ENCODE measurements around the gene CDC42BPG.

Gene CDC42BPG

GRCh38 chr11:64799256-64799622 is 45.2 kb downstream of the CDC42BPG start:
- TF ChIP-seq GATA3 (IDR thresholded peaks at IDR 0.05; ENCODE audit: low read depth, low read length) (no peak), GATA2 (IDR thresholded peaks at IDR 0.05; ENCODE audit: low read depth, low read length) (no peak)

DNA sequence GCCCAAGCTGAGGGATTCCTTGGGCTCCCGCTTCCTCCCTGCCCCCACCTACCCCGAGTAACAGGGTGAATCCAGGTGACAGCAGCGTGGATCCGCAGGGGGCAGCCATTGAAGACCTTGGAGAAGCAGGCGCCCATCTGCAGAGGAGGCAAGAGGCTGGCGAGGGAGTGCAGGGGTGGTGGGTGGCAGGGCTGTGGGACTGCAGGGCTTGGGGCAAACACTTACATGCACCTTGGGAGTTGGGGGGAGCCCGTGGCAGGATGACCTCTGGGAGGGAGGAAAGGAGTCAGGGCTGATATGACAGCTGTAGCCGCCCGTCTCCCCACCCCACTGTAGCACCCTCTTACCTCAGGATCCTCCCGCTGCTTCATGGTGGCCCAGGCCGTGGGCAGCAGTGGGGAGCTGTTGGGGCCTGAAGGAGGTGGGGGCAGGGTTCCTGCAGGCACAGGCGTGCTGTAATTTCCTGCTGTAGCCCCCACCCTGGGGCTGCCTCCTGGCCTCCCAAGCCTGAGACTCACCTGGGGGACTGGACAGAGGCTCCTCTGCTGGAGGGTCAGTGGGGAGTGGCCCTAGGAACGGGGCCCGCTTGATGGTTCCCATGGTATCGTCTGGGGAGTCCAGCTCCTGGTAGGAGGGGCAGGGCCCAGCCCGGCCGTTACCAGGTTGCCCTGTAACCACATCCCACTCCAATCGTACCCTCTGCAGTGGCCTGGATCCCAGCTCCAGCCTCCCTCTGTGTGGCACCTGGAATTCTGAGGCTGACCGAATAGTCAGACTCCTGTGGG is 47.5 kb downstream of the CDC42BPG start:
- TF ChIP-seq GATA2 (IDR thresholded peaks at IDR 0.05; ENCODE audit: low read depth, low read length) (no peak), GATA3 (IDR thresholded peaks at IDR 0.05; ENCODE audit: low read depth, low read length) (no peak)

DNA sequence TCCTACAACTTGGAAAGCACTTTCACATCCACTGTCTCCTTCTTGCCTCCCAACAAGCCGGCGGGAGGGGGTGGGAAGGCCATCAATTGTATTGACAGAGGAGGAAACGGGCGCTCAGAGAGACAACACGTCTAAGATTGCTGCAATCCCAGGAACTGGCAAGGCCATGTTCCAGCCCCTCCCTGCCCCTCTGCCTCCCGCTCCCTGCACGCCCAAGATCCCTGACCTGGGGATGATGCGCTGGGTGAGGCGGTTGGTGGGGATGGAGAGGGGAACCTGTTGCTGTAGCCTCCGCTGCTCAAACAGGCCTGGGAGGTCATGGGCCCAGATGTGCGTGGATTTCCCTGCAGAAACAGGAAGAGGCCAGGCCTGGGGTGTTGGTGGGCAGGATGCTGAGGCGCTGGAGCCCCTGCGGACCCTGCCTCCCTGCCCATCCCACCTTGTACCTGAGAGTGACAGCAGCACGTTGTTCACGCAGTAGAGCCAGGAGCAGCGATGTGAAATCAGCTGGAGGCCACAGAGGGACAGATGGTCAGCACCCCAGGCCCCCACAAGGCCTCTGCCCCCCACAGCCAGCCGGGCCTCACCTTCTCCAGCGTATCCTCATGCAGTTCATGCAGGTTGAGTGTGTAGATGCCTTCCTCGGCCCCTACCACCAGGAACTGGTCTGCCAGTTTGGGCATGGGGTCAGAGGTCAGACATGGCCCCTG is 48.3 kb downstream of the CDC42BPG start:
- TF ChIP-seq GATA2 (IDR thresholded peaks at IDR 0.05; ENCODE audit: low read depth, low read length), result no peak
- no peak for TF ChIP-seq GATA3 (IDR thresholded peaks at IDR 0.05; ENCODE audit: low read depth, low read length)

GRCh38 chr11:64794526-64794925 is 49.9 kb downstream of the CDC42BPG start:
- TF ChIP-seq GATA2 (IDR thresholded peaks at IDR 0.05; ENCODE audit: low read depth, low read length) (no peak), GATA3 (IDR thresholded peaks at IDR 0.05; ENCODE audit: low read depth, low read length) (no peak)

DNA sequence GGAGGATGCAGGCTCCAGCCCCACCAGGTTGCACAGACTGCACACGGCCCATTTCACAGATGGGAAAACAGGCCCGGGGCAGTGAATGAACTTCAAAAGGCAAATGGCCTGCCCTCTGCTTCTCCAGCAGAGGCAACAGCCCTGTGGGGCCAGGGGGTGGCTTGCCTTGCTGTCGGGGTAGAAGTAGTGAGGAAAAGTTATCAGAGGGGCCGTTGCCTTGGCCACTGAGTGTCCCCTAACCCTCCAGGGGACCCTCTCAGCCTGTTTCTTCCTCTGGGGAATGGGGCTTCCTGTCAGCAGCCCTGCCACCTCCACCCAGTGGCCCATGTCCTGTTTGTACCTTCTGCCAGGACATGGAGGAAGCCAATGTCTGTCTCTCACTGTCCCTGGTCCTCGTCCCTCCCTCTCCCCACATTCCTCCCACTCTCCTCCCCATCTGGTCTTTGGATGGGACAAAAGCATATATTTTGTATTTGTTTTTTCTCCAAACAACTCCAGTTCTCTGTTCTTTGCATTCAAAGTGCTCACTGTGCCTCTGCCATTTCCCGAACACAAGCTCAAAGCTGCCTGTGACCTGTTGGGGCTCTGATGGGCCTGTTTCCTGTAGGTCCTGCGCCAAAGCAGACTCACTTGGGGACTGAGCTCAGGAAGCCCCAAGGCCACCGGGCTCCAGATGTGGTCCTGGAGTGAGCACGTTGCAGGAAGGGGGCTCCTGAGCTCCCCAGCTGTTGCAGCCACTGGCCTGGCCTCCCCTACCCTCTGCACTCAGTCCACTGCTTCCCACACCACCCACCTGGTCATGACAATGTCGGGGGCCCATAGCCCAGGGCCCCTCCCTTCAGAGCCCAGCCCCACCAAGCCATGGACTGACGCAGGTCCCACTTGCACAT is 50.9 kb downstream of the CDC42BPG start:
- TF ChIP-seq GATA2 (IDR thresholded peaks at IDR 0.05; ENCODE audit: low read depth, low read length) (no peak), GATA3 (IDR thresholded peaks at IDR 0.05; ENCODE audit: low read depth, low read length) (no peak)

DNA sequence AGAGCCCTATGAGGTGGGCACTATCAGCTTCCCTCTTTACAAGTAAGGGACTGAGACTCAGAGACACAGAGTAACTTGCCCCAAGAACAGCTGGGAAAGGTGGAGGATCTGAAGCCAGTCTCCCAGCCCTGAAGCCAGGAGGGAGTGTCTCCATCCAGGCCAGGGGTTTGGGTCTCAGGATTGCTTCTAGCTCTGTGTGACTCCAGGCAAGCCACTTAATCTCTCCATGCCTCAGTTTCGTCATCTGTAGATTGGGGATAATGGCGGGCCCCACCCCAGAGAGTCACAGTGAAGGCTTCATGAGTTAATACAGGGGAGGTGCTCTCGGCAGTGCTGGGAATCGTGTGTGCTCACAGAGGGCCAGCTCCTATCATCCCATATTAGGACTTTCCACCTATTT is 52.0 kb downstream of the CDC42BPG start:
- TF ChIP-seq GATA3 (IDR thresholded peaks at IDR 0.05; ENCODE audit: low read depth, low read length) (no peak), GATA2 (IDR thresholded peaks at IDR 0.05; ENCODE audit: low read depth, low read length) (no peak)

- TF ChIP-seq GATA2 (IDR thresholded peaks at IDR 0.05; ENCODE audit: low read depth, low read length), result no peak
Measured at GRCh38 chr11:64791781-64792291, 52.6 kb downstream of the CDC42BPG start.

- TF ChIP-seq GATA2 (IDR thresholded peaks at IDR 0.05; ENCODE audit: low read depth, low read length) (no peak), GATA3 (IDR thresholded peaks at IDR 0.05; ENCODE audit: low read depth, low read length) (no peak)
Measured at GRCh38 chr11:64790205-64791095, 54.0 kb downstream of the CDC42BPG start.

GRCh38 chr11:64789331-64790204 is 54.9 kb downstream of the CDC42BPG start:
- TF ChIP-seq GATA2 (IDR thresholded peaks at IDR 0.05; ENCODE audit: low read depth, low read length), result no peak

- no peak for TF ChIP-seq GATA2 (IDR thresholded peaks at IDR 0.05; ENCODE audit: low read depth, low read length)
- no peak for TF ChIP-seq GATA3 (IDR thresholded peaks at IDR 0.05; ENCODE audit: low read depth, low read length)
Measured at GRCh38 chr11:64788321-64789215, 55.9 kb downstream of the CDC42BPG start.

- no peak for TF ChIP-seq GATA3 (IDR thresholded peaks at IDR 0.05; ENCODE audit: low read depth, low read length)
- no peak for TF ChIP-seq GATA2 (IDR thresholded peaks at IDR 0.05; ENCODE audit: low read depth, low read length)
Measured at GRCh38 chr11:64787526-64788320, 56.7 kb downstream of the CDC42BPG start.

Data from SH-SY5Y (cell line).